Dendritic cell treated with granulocyte-macrophage colony-stimulating factor and Interleukin-4, amounts not matched to agents 40 ng/mL and 50 ng/mL, for 4 days (primary cell): Measurements from ENCODE around the gene CHEK1.

Experiments
- H3K27ac Mint-ChIP-seq: one replicate; pipeline ENCODE4 v1.8.0; 2022; ENCODE audit warnings: mild to moderate bottlenecking, mixed read lengths
- H3K27me3 Mint-ChIP-seq: one replicate; pipeline ENCODE4 v1.8.0; 2022; ENCODE audit warnings: mild to moderate bottlenecking, mixed read lengths
- H3K36me3 Mint-ChIP-seq: one replicate; pipeline ENCODE4 v1.8.0; 2022; ENCODE audit warnings: low read depth, mixed read lengths
- H3K4me1 Mint-ChIP-seq: one replicate; pipeline ENCODE4 v1.8.0; 2022; ENCODE audit warnings: low read depth, mixed read lengths
- H3K4me3 Mint-ChIP-seq: one replicate; pipeline ENCODE4 v1.8.0; 2022; ENCODE audit warnings: mild to moderate bottlenecking, moderate library complexity, mixed read lengths
- H3K9me3 Mint-ChIP-seq: one replicate; pipeline ENCODE4 v1.8.0; 2022; ENCODE audit warnings: mixed read lengths
- intact Hi-C: fragments of 100-400 bp; cut with micrococcal nuclease; formaldehyde crosslinking; loops from one replicate; pipeline ENCODE4 v1.15.0; 2022

CHEK1 gene

DNA sequence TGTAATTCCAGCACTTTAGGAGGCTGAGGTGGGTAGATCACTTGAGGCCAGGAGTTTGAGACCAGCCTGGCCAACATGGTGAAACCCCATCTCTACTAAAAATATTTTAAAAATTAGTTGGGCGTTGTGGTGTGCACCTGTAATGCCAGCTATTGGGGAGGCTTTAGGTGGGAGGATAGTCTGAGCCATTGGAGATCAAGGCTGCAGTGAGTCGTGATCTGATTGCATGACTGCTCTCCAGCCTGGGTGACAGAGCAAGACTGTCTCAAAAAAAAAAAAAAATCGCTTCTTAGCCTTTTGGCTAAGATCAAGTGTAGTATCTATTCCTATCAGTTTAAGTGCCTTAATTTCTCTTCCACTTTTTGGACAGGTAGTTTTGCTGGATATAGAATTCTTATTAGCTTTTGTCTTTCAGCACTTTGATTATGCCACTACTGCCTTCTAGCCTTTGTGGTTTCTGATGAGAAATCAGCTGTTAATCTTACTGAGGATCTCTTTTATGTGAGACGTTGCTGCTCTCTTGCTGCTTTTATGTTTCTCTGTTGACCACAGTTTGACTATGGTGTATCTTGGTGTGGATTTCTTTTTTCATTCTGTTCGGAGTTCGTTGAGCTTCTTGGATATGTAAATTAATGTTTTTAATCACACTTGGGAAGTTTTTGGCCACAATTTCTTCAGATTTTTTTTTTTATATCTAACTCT lies 24.7 kb downstream of the CHEK1 start:
- Mint-ChIP-seq H3K4me3 (no peak overlapping the region), H3K9me3 (no peaks in the 10 kb centered on the region), H3K4me1 (no peaks in the 10 kb centered on the region), H3K27ac (no peak overlapping the region), H3K27me3 (no peaks in the 10 kb centered on the region), H3K36me3 (no peaks in the 10 kb centered on the region)
- intact Hi-C loops: no loop called here

DNA sequence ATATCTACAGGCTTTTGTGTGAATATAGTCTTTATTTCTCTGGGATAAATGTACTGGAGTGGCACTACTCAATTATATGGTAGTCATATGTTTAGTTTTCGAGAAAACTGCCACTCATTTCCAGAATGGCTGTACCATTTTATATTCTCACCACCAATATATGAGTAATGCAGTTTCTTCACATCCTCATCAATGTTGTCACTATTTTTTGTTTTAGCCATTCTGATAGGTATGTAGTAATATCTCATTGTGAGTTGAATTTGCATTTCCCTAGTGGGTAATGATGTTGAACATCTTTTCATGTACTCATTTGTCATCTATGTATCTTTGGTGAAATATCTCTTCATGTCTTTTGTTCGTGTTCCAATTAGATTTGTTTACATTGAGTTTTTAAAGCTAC lies 37.7 kb downstream of the CHEK1 start:
- intact Hi-C loops: no loop called here
- H3K36me3 Mint-ChIP-seq: peaks cover 31% of the 10 kb centered on the region

DNA sequence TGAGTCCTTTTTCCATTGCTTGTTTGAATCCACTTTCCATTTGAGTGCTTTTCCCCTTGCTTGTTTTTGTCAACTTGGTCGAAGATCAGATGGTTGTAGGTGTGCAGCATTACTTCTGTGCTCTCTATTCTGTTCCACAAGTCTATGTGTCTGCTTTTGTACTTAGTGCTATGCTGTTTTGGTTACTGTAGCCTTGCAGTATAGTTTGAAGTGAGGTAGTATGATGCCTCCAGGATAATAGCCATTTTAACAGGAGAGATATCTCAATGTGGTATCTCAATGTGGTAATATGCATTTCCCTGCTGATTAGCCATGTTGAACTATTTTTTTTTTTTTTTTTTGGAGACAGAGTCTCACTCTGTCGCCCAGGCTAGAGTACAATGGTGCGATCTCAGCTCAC lies 38.9 kb downstream of the CHEK1 start:
- Mint-ChIP-seq H3K36me3 (peaks cover 31% of the 10 kb centered on the region), H3K27ac (no peak overlapping the region)
- intact Hi-C loops: no loop called here

More for the DNA sequence above, 37.7 kb downstream of the CHEK1 start:
- H3K27ac Mint-ChIP-seq: no peak overlapping the region
- H3K27me3 Mint-ChIP-seq: no peaks in the 10 kb centered on the region
- H3K4me3 Mint-ChIP-seq: no peak overlapping the region
- H3K4me1 Mint-ChIP-seq: no peaks in the 10 kb centered on the region
- peaks cover 8% of the 10 kb centered on the region for H3K9me3 Mint-ChIP-seq

DNA sequence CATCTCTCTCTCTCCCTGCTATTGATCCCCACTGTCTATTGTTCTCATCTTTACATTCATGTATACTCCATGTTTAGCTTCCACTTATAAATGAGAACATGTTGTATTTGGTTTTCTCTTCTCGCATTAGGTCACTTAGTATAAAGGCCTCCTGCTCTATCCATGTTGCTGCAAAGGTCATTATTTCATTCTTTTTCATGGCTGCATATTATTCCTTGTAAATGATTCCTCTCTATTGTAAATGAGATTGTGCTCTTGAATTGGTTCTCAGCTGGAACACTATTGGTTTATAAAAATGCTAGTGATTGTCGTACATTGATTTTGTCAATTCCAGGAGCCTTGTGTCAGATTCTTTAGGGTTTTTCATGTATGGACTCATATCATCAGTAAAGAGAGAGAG lies 42.2 kb downstream of the CHEK1 start:
- Mint-ChIP-seq H3K9me3 (peaks cover 8% of the 10 kb centered on the region), H3K27me3 (no peaks in the 10 kb centered on the region), H3K36me3 (peaks cover 31% of the 10 kb centered on the region), H3K4me1 (no peaks in the 10 kb centered on the region), H3K4me3 (no peak overlapping the region), H3K27ac (no peak overlapping the region)
- intact Hi-C loops: no loop called here

More for the DNA sequence above, 38.9 kb downstream of the CHEK1 start:
- no peaks in the 10 kb centered on the region for H3K27me3 Mint-ChIP-seq
- peaks cover 8% of the 10 kb centered on the region for H3K9me3 Mint-ChIP-seq
- no peak overlapping the region for H3K4me3 Mint-ChIP-seq
- no peaks in the 10 kb centered on the region for H3K4me1 Mint-ChIP-seq

DNA sequence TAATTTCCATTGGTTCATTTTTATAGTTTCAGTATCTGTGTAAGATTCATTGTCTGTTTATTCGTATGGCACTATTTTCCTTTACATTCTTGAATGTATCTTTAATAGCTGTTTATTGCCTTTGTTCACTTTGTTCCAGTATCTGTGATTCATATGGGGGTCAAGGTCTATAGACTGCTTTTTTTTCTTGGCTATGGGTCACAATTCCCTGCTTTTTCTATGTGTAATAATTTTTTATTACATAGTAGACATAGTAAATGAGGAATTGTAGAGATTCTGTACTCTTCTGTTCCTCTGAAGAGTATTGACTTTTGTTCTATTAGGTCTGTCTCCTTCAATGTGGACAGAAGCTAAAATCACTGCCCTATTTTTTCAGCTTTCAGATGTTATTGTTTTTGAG lies 45.2 kb downstream of the CHEK1 start:
- Mint-ChIP-seq H3K27me3 (no peaks in the 10 kb centered on the region), H3K9me3 (peaks cover 4% of the 10 kb centered on the region), H3K27ac (no peak overlapping the region), H3K36me3 (peaks cover 22% of the 10 kb centered on the region), H3K4me3 (no peak overlapping the region), H3K4me1 (no peaks in the 10 kb centered on the region)
- intact Hi-C loops: no loop called here

DNA sequence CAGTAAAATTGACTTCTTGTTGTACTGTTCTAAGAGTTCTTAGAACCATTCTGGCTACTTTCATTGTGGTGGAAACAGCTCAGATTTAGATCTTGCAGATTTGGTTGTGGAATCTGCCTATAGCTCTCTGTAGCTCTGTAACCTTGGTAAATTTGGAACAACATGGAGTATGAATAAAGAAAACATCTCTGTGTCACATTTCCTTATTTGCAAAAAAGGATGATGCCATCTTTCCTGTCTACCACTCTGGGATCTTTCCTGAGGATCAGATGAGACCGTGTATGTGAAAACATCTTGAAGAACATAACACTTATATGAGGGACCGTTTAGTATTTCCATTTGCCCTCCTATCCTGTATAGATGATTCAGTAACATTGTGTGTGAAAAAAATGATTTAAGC lies 46.6 kb downstream of the CHEK1 start:
- no peaks in the 10 kb centered on the region for H3K9me3 Mint-ChIP-seq
- peaks cover 9% of the 10 kb centered on the region for H3K36me3 Mint-ChIP-seq
- no peak overlapping the region for H3K4me3 Mint-ChIP-seq
- H3K27ac Mint-ChIP-seq: no peak overlapping the region
- intact Hi-C loops: no loop called here
- H3K4me1 Mint-ChIP-seq: no peaks in the 10 kb centered on the region
- H3K27me3 Mint-ChIP-seq: no peaks in the 10 kb centered on the region

DNA sequence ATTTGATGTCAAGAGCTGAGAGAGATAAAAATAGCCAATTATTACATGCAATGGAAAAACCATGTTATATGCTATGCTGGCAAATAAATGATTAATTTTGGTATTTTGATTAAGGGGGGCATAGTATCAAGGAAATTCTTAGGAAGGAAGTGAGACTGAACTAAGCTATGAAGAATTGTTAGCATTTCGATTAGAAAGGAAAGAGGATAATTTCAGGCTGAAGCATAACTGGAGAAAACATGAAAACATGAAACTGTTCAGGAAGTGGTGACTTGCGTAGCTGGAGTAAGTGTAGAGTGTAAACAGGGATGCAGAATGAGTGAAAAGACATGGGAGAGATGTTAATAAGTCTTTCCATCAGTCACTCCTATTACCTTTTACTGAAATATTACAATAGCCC lies 49.2 kb downstream of the CHEK1 start:
- Mint-ChIP-seq H3K4me1 (no peaks in the 10 kb centered on the region), H3K27me3 (no peaks in the 10 kb centered on the region), H3K36me3 (no peaks in the 10 kb centered on the region), H3K9me3 (no peaks in the 10 kb centered on the region), H3K4me3 (no peak overlapping the region), H3K27ac (no peak overlapping the region)
- intact Hi-C loops: no loop called here

DNA sequence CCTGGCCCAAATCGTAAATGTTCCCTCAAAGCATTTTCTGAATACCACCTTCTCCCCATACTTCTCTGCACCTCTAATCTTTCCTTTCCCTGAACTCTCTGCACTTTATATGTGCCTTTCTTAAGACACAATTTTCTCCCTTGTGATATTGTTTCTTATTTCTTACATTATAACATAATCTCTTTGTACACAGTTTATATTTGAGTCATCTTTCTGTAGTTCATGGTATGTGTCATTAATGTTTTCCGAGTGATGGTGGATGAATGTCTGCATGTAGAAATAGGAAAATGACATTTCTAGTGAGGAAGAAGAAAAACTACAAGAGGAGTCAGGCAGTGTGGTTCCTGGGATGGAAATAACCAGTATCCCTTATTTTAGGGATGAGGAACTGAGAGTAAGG lies 50.2 kb downstream of the CHEK1 start:
- Mint-ChIP-seq H3K4me3 (no peak overlapping the region), H3K27ac (no peak overlapping the region), H3K9me3 (no peaks in the 10 kb centered on the region), H3K4me1 (no peaks in the 10 kb centered on the region), H3K36me3 (no peaks in the 10 kb centered on the region), H3K27me3 (no peaks in the 10 kb centered on the region)
- intact Hi-C loops: no loop called here

DNA sequence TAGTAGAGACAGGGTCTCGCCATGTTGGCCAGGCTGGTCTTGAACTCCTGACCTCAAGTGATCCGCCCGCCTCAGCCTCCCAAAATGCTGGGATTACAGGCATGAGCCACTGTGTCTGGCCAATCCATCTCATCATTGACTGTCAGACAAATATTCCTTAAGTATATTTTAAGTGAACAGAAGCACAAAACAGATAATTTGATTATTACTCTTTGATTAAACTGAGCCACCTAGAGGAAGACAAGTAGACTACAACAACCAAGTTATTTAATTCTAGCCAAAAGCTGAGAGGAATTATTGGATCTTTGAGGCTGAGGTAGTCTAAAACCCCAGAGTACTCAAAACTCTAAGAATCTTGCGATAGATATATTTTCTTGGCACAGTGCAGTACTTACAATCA lies 54.4 kb downstream of the CHEK1 start:
- H3K27ac Mint-ChIP-seq: no peak overlapping the region
- no peaks in the 10 kb centered on the region for H3K9me3 Mint-ChIP-seq
- H3K4me3 Mint-ChIP-seq: no peak overlapping the region
- H3K4me1 Mint-ChIP-seq: no peaks in the 10 kb centered on the region
- no peaks in the 10 kb centered on the region for H3K36me3 Mint-ChIP-seq
- no peaks in the 10 kb centered on the region for H3K27me3 Mint-ChIP-seq
- intact Hi-C loops: no loop called here

DNA sequence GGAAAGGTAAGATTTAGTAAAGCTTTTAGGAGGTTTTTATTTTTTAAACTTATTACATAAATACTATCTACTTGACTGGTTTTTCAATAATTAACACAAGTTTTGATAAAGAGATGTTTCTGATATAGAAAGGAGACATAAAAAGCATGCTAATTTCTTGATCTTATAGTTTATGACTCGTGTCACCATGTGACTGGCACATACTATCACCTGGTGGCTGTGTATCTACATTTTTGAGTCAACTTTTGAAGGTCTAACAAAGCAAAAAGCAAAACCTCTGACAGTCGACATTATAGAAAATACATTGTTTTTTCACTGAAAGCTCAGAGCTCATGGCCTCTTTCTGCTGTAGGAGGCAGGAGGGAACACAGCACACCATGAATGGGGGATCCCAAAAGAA lies 54.9 kb downstream of the CHEK1 start:
- Mint-ChIP-seq H3K9me3 (no peaks in the 10 kb centered on the region), H3K36me3 (no peaks in the 10 kb centered on the region), H3K27ac (no peak overlapping the region), H3K27me3 (no peaks in the 10 kb centered on the region), H3K4me3 (no peak overlapping the region), H3K4me1 (no peaks in the 10 kb centered on the region)
- intact Hi-C loops: no loop called here

DNA sequence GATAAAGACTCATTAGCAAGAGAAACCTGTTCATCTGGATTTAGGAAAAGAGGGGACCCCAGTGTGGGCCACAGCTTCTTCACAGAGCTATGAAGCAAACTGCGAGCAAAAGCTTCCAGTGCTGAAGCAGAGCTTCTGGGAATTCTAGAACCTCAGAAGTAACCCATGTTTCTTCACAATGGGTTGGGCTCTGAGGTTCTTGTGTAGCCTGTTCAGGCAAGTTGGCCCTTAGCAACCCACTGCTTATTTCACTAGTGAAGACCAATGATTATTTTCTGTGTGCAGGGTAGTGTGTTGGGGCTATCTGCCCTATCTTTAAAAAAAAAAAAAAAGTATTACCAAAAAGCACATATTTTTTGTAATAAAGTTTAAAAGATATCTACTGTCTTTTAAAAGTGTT lies 55.8 kb downstream of the CHEK1 start, which contains the start of gene ACRV1:
Gene ACRV1 (minus strand): TSS at position 101 of the 400 bp plus-strand sequence. CDS start 67 bp downstream, at position 34.
- Mint-ChIP-seq H3K4me1 (no peaks in the 10 kb centered on the region), H3K4me3 (no peak within 1 kb of the TSS), H3K36me3 (no peaks in the 10 kb centered on the region), H3K9me3 (no peaks in the 10 kb centered on the region), H3K27ac (no peak within 1 kb of the TSS), H3K27me3 (no peaks in the 10 kb centered on the region)
- intact Hi-C loops: no loop called here

DNA sequence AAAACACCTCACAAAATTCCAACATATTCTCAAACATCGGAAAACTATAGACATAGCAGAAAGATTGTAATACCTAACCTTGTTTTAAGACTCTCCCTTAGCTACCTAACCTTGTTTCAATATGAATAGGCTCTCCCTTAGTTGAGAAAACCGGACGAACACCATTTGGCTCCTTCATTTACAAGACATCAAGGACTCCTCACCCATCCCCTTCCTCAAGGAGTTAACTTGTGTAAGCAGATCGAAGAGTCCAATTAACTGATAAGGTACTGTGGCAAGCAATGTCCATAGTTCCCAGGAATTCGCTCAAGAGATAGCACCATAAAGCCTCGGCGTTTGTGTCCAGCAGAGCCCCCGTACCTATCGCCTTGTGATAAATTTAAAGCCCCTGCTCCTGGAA lies 60.3 kb downstream of the CHEK1 start:
- H3K4me1 Mint-ChIP-seq: no peaks in the 10 kb centered on the region
- H3K27ac Mint-ChIP-seq: no peak overlapping the region
- H3K36me3 Mint-ChIP-seq: no peaks in the 10 kb centered on the region
- intact Hi-C loops: no loop called here
- H3K9me3 Mint-ChIP-seq: no peaks in the 10 kb centered on the region
- H3K4me3 Mint-ChIP-seq: no peak overlapping the region
- H3K27me3 Mint-ChIP-seq: no peaks in the 10 kb centered on the region

DNA sequence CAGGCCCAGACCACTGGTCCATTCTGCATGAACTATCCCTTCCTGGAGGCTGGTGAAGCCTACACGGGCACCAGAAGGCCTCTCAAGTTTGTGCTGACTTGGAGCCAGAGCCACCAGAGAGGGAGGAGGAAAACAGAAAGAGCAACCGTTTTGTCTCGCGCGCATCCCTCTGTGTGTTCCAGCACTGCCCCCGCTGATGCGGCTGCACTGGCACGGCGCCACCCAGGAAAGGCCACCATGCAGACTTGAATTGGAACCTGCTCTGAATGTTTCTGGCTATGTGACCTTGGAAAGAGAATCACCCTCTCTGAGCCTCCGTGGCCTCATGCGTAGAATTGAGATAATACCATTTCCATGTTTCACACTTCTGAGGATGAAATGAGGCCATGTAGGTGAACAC lies 63.1 kb downstream of the CHEK1 start:
- Mint-ChIP-seq H3K27ac (no peak overlapping the region), H3K4me3 (no peak overlapping the region), H3K4me1 (no peaks in the 10 kb centered on the region), H3K36me3 (no peaks in the 10 kb centered on the region), H3K9me3 (no peaks in the 10 kb centered on the region), H3K27me3 (no peaks in the 10 kb centered on the region)
- intact Hi-C loops: no loop called here

DNA sequence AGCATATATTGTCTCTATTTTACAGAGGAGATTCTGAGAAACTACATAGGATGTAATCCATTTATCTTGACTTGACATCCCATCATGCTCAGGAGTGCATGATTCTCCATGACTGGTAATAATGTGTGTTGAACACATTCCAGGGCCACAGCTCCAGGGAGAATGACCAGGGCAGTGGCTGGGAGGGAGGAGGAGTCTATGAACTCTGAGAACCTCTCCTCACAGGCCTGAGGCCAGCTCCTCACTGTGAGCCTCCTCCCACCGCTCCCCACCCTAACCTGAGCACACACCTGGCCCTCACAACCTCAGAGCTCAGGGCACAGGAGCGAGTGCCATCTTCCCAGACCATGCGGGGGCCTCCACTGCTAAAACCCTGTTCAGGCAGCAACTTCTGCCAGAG lies 63.7 kb downstream of the CHEK1 start:
- no peaks in the 10 kb centered on the region for H3K4me1 Mint-ChIP-seq

DNA sequence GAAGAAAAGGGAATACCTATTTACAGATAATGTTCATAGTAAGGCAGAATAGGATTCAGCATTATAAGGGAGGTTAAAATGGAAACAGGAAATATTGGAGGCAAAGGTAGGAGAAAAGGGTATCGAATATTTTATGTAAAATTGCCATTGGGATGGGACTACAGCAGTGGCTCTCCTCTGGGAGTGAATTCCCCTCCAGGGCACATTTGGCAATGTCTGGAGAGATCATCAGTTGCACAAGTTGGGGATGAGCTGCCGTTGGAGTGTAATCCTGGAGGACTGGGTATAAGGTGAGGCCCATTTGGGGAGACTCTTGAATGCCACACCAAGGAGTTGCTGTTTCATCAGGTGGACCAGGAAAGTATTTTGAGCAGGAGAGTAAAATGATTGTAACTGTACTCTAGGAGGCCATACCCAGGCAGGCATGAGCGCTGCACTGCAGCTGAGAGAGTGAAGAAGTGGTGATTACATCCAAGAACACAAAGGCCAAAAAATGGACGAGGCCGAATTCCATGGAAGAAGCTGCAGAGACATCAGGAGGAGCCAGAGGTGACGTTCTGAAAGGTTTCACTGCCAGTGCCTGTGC lies 64.4 kb downstream of the CHEK1 start:
- H3K27me3 Mint-ChIP-seq: no peaks in the 10 kb centered on the region
- H3K4me1 Mint-ChIP-seq: no peaks in the 10 kb centered on the region
- no peak overlapping the region for H3K4me3 Mint-ChIP-seq
- H3K9me3 Mint-ChIP-seq: no peaks in the 10 kb centered on the region
- no peaks in the 10 kb centered on the region for H3K36me3 Mint-ChIP-seq
- intact Hi-C loops: no loop called here
- H3K27ac Mint-ChIP-seq: no peak overlapping the region

More for the DNA sequence above, 63.7 kb downstream of the CHEK1 start:
- H3K9me3 Mint-ChIP-seq: no peaks in the 10 kb centered on the region
- no peak overlapping the region for H3K27ac Mint-ChIP-seq
- H3K36me3 Mint-ChIP-seq: no peaks in the 10 kb centered on the region
- H3K27me3 Mint-ChIP-seq: no peaks in the 10 kb centered on the region
- H3K4me3 Mint-ChIP-seq: no peak overlapping the region
- intact Hi-C loops: no loop called here
